ENCODE results near the gene NOC2L.
"Not testable (repeated sequence)": the region's sequence is repeated elsewhere in the genome, so short reads cannot be mapped to it uniquely, and the experiment has no call there.

- not testable (repeated sequence) for TF ChIP-seq CTCF (IDR thresholded peaks at IDR 0.05; ENCODE audit: insufficient read depth, low read length); POLR2AphosphoS5 (IDR thresholded peaks at IDR 0.05; ENCODE audit: low read depth); GABPA (IDR thresholded peaks at IDR 0.05; ENCODE audit: low read depth)
Observed at GRCh38 chr1:991275-991674, 32.2 kb upstream of the NOC2L start.
